Fibroblast of lung (primary cell): ENCODE measurements around the gene FIGNL1. TPM values are rescaled to one million over a fixed set of nuclear protein-coding genes. Genes with fewer than 3 reads are reported as not detected.

Experiments used
- DNase-seq, 2 donors: peaks; one replicate each; pipeline versions ENCODE4 v3.0.0 to v3.0.0-alpha.2; 2010; ENCODE audit warnings: low read depth in 2 of 2
- H2AFZ ChIP-seq: 2 replicates; pipeline ENCODE4 v1.5.1; 2012; ENCODE audit warnings: low read length, control low read depth, inconsistent platforms
- H3K27ac ChIP-seq: 2 replicates; pipeline ENCODE4 v1.5.1; 2011; ENCODE audit warnings: low read length, control low read depth; ENCODE audit not compliant: insufficient read depth
- H3K27me3 ChIP-seq: 2 replicates; pipeline ENCODE4 v1.5.1; 2011; ENCODE audit warnings: mild to moderate bottlenecking, low read length; ENCODE audit not compliant: control insufficient read depth, insufficient read depth
- H3K36me3 ChIP-seq: 2 replicates; pipeline ENCODE4 v1.5.1; 2011; ENCODE audit warnings: low read length; ENCODE audit not compliant: control insufficient read depth, insufficient read depth
- H3K4me1 ChIP-seq: 2 replicates; pipeline ENCODE4 v1.5.1; 2011; ENCODE audit warnings: low read length; ENCODE audit not compliant: control insufficient read depth, insufficient read depth; ENCODE audit errors: extremely low read depth
- H3K4me2 ChIP-seq: 2 replicates; pipeline ENCODE4 v1.5.1; 2011; ENCODE audit warnings: low read length, control low read depth; ENCODE audit not compliant: insufficient read depth; ENCODE audit errors: extremely low read depth
- H3K4me3 ChIP-seq, 4 experiments: fragments of 200-600 bp in 1 of 4; sonication (generic) in 1 of 4; replicated peaks in 1 of 4; 2 replicates each; pipeline ENCODE4 v1.5.1; 2011 to 2016; ENCODE audit warnings: low read length in 4 of 4, low read depth in 3 of 4, mild to moderate bottlenecking in 3 of 4, control low read depth in 2 of 4, inconsistent platforms in 1 of 4, mixed read lengths in 1 of 4; ENCODE audit not compliant: insufficient read depth in 1 of 4; ENCODE audit errors: control extremely low read depth in 1 of 4
- H3K79me2 ChIP-seq: 2 replicates; pipeline ENCODE4 v1.5.1; 2012; ENCODE audit warnings: mild to moderate bottlenecking, low read length, inconsistent platforms; ENCODE audit not compliant: control insufficient read depth, insufficient read depth
- H3K9ac ChIP-seq: 2 replicates; pipeline ENCODE4 v1.5.1; 2011; ENCODE audit warnings: mild to moderate bottlenecking, low read length, control low read depth; ENCODE audit not compliant: insufficient read depth
- H3K9me3 ChIP-seq: 2 replicates; pipeline ENCODE4 v1.5.1; 2012; ENCODE audit warnings: low read depth, low read length; ENCODE audit not compliant: control insufficient read depth, insufficient read depth
- H4K20me1 ChIP-seq: 2 replicates; pipeline ENCODE4 v1.5.1; 2011; ENCODE audit warnings: low read length; ENCODE audit not compliant: control insufficient read depth, insufficient read depth; ENCODE audit errors: extremely low read depth
- CTCF ChIP-seq, 2 donors: IDR thresholded peaks in 1 of 2; conservative IDR thresholded peaks in 1 of 2; 1 replicate in 1 of 2; 2 replicates in 1 of 2; pipeline ENCODE4 v1.5.1; 2011 to 2012; ENCODE audit warnings: low read length in 2 of 2, control low read depth in 1 of 2, inconsistent platforms in 1 of 2, low read depth in 1 of 2, mild to moderate bottlenecking in 1 of 2
- EZH2 ChIP-seq: IDR thresholded peaks from 2 replicates; pipeline ENCODE4 v1.5.1; 2012; ENCODE audit warnings: low read length, control low read depth, mild to moderate bottlenecking; ENCODE audit errors: missing control alignments
- polyA minus RNA-seq: library from RNA; depleted of rRNA, polyadenylated mRNA; stranded (reverse); fragments of >200 nt; gene quantifications from 2 replicates; pipeline ENCODE4 v1.2.3, GENCODE V29; 2011; ENCODE audit warnings: low replicate concordance
- polyA plus RNA-seq, 2 donors: library from polyadenylated mRNA; depleted of rRNA in 1 of 2; stranded (reverse) in 1 of 2; unstranded in 1 of 2; fragments of >200 nt; gene quantifications; 2 replicates each; pipeline ENCODE4 v1.2.1, GENCODE V29; 2011 to 2012; ENCODE audit warnings: missing spikeins in 1 of 2
- total RNA-seq: library from RNA; depleted of rRNA; stranded (reverse); fragments of >200 nt; gene quantifications from 2 replicates; pipeline ENCODE4 v1.2.1, GENCODE V29; 2014

Gene FIGNL1, protein sequence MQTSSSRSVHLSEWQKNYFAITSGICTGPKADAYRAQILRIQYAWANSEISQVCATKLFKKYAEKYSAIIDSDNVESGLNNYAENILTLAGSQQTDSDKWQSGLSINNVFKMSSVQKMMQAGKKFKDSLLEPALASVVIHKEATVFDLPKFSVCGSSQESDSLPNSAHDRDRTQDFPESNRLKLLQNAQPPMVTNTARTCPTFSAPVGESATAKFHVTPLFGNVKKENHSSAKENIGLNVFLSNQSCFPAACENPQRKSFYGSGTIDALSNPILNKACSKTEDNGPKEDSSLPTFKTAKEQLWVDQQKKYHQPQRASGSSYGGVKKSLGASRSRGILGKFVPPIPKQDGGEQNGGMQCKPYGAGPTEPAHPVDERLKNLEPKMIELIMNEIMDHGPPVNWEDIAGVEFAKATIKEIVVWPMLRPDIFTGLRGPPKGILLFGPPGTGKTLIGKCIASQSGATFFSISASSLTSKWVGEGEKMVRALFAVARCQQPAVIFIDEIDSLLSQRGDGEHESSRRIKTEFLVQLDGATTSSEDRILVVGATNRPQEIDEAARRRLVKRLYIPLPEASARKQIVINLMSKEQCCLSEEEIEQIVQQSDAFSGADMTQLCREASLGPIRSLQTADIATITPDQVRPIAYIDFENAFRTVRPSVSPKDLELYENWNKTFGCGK
- total RNA-seq (5.9 and 6.4 TPM in 2 replicates), polyA plus RNA-seq (8.2 and 20.9 TPM in 2 replicates), polyA minus RNA-seq (5.3 and 6.6 TPM in 2 replicates)
- 6.0 and 13.5 TPM in 2 replicates for polyA plus RNA-seq (2012)

GRCh38 chr7:50449881-50450589 is at the start of gene FIGNL1:
Gene FIGNL1 (minus strand): TSS chr7:50450350. CDS start chr7:50447287, 3,063 bp downstream.
- Histone ChIP-seq H3K9ac (peak within 1 kb of the TSS; percentile 73), H3K4me3 (peak within 1 kb of the TSS; percentile 75 to 88 (median 88)), H3K4me2 (peak within 1 kb of the TSS; percentile 71), H3K27me3 (peaks cover 5% of the 10 kb centered on the region), H4K20me1 (no peaks in the 10 kb centered on the region), H3K27ac (peak within 1 kb of the TSS; percentile 87), H2AFZ (peak within 1 kb of the TSS; percentile 93), H3K4me1 (no peaks in the 10 kb centered on the region), H3K79me2 (peaks cover 8% of the 10 kb centered on the region), H3K36me3 (no peaks in the 10 kb centered on the region), H3K9me3 (no peaks in the 10 kb centered on the region)
- no peak for TF ChIP-seq EZH2
- no peak for TF ChIP-seq CTCF (conservative IDR thresholded peaks at IDR 0.05 in 1 of 2, IDR thresholded peaks at IDR 0.05 in 1 of 2; ENCODE audit: low read depth in 1 of 2, low read length in 2 of 2)
- DNase-seq, result peak; percentile 73 to 76

DNA sequence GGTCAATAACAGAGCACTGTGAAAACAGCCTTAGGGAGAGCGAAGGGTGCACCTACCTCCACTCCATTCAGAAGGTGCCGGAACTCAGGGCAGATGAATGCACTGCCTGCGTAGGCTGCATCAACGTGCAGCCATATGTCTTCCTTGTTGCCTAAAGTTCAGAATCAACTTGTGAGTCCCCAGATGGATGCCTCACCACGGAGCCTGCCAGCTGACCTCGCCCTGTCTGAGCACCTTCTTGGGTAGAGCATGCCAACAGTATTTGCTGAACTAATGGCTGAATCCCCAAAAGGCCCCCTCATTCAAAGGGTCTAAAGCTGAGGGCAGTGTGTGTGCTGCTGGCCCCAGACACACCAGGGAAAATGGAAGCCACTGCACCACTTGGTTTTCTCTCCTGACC is 48.9 kb upstream of the FIGNL1 start:
- Histone ChIP-seq H2AFZ (no peak overlapping the region), H3K79me2 (no peaks in the 10 kb centered on the region), H4K20me1 (no peaks in the 10 kb centered on the region), H3K4me1 (peaks cover 2% of the 10 kb centered on the region), H3K9me3 (no peaks in the 10 kb centered on the region), H3K27ac (no peak overlapping the region), H3K4me2 (no peak overlapping the region), H3K36me3 (no peaks in the 10 kb centered on the region), H3K27me3 (peaks cover 10% of the 10 kb centered on the region), H3K4me3 (no peak overlapping the region), H3K9ac (no peak overlapping the region)
- DNase-seq, result no peak
- no peak for TF ChIP-seq CTCF (conservative IDR thresholded peaks at IDR 0.05 in 1 of 2, IDR thresholded peaks at IDR 0.05 in 1 of 2; ENCODE audit: low read depth in 1 of 2, low read length in 2 of 2)
- TF ChIP-seq EZH2, result no peak

DNA sequence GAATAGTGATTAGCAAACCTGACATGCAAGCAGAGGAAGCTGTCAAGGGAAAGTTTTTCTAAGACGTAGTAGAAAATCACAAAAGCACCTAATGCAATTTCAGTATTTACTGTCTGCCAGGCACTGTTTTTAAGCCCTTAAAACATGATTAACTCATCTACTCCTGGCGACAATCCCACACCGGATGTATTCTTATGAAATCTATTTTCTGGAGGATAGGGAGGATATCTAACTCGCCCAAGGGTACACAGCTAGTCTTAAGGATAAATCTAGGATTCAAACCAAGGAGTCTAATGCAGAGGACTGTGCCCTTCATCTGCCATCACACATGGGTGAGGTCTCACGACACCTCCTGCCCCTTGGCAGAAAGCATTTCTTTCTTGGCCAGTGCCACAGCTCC is 47.8 kb upstream of the FIGNL1 start:
- H2AFZ ChIP-seq, result no peak overlapping the region
- H3K4me3 ChIP-seq, result no peak overlapping the region
- no peaks in the 10 kb centered on the region for H3K36me3 ChIP-seq
- H3K4me1 ChIP-seq, result peaks cover 2% of the 10 kb centered on the region
- H3K27ac ChIP-seq, result no peak overlapping the region
- H3K27me3 ChIP-seq, result peaks cover 10% of the 10 kb centered on the region
- no peak overlapping the region for H3K4me2 ChIP-seq
- no peaks in the 10 kb centered on the region for H3K9me3 ChIP-seq
- TF ChIP-seq CTCF (conservative IDR thresholded peaks at IDR 0.05 in 1 of 2, IDR thresholded peaks at IDR 0.05 in 1 of 2; ENCODE audit: low read depth in 1 of 2, low read length in 2 of 2) (no peak), EZH2 (no peak)
- peak in 1 of 2 donors; percentile 77 for DNase-seq
- no peak overlapping the region for H3K9ac ChIP-seq
- H3K79me2 ChIP-seq, result no peaks in the 10 kb centered on the region
- H4K20me1 ChIP-seq, result no peaks in the 10 kb centered on the region
